Transverse colon (tissue), 4 donors: ENCODE results near the gene ARMC8.

ENCODE experiments used
- POLR2A ChIP-seq: fragments of 450-650 bp; IDR thresholded peaks from one replicate; pipeline ENCODE4 v1.6.1; 2016; ENCODE audit warnings: antibody characterized with exemption, mild to moderate bottlenecking, moderate library complexity
- POLR2AphosphoS5 ChIP-seq, 3 donors: sonication (generic); formaldehyde crosslinking; IDR thresholded peaks; one replicate each; pipeline ENCODE4 v1.6.1; 2016; ENCODE audit warnings: antibody characterized with exemption in 3 of 3
- TF ChIP-seq, protein P1 (sequence below), 5 experiments: fragments of 200-600 bp in 3 of 5; fragments of 450-650 bp in 2 of 5; sonication (generic) in 3 of 5; IDR thresholded peaks; 1 replicate in 2 of 5; 2 replicates in 3 of 5; pipeline ENCODE4 v1.5.1; 2016 to 2017; ENCODE audit warnings: antibody characterized with exemption in 5 of 5, inconsistent platforms in 3 of 5, mild to moderate bottlenecking in 2 of 5, moderate library complexity in 1 of 5

DNA sequence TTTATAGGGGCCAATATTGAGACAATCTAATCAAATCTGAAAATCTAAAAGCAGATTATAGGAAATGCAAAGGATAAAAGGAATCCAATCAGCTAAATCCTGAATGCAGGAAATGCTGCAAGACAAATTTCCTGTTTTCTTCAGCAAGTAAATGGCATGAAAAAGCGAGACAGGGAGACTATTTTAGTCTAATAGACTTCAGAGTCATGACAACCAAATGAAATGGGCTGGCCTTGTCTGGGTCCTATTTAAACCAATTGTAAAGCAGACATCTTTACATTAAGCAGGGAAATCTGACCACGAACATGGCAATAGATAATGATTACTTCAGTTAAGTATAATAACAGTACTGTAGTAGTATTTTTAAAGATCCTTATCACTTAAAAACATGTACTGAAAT, 14.5 kb upstream of the ARMC8 start:
- TF ChIP-seq POLR2A (no peak), POLR2AphosphoS5 (IDR thresholded peaks at IDR 0.05) (no peak)
- TF ChIP-seq, protein P1, sequence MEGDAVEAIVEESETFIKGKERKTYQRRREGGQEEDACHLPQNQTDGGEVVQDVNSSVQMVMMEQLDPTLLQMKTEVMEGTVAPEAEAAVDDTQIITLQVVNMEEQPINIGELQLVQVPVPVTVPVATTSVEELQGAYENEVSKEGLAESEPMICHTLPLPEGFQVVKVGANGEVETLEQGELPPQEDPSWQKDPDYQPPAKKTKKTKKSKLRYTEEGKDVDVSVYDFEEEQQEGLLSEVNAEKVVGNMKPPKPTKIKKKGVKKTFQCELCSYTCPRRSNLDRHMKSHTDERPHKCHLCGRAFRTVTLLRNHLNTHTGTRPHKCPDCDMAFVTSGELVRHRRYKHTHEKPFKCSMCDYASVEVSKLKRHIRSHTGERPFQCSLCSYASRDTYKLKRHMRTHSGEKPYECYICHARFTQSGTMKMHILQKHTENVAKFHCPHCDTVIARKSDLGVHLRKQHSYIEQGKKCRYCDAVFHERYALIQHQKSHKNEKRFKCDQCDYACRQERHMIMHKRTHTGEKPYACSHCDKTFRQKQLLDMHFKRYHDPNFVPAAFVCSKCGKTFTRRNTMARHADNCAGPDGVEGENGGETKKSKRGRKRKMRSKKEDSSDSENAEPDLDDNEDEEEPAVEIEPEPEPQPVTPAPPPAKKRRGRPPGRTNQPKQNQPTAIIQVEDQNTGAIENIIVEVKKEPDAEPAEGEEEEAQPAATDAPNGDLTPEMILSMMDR (IDR thresholded peaks at IDR 0.05) = no peak
